Caco-2 (cell line): ENCODE data around the gene DYNLRB1. TPM values are rescaled to one million over a fixed set of nuclear protein-coding genes. Genes with fewer than 3 reads are reported as not detected.
A peak's percentile ranks its signal among the peaks of the same experiment; 100 is the strongest.

Experiments
- BruUV-seq: library from RNA; stranded (reverse); fragments of 400-500 nt; replicated peaks from 2 replicates; lab custom pipeline; 2021; lab: Mats Ljungman, UMichigan
- CTCF ChIA-PET: fragments of 300-600 bp; sonication (Branson Sonifier 250); formaldehyde crosslinking; loops from one replicate; lab custom pipeline; 2022; ENCODE audit warnings: antibody characterized with exemption; lab: Charles Lee
- POLR2A ChIA-PET: fragments of 300-600 bp; sonication (Branson Sonifier 250); formaldehyde crosslinking; loops from one replicate; lab custom pipeline; 2022; ENCODE audit warnings: antibody characterized with exemption; lab: Charles Lee
- DNase-seq, 2 experiments: peaks; one replicate each; pipeline versions ENCODE4 v3.0.0 to v3.0.0-alpha.2; 2020 to 2022
- H3K27me3 ChIP-seq: replicated peaks from 2 replicates; pipeline ENCODE4 v1.6.0; 2011; ENCODE audit warnings: low read length; ENCODE audit not compliant: control insufficient read depth, insufficient read depth
- H3K36me3 ChIP-seq: 2 replicates; pipeline ENCODE4 v1.5.1; 2011; ENCODE audit warnings: low read length; ENCODE audit not compliant: control insufficient read depth, insufficient read depth
- H3K4me1 ChIP-seq: fragments of 250-450 bp; sonication (Bioruptor Pico); 2 replicates; pipeline ENCODE4 v1.5.1; 2020; ENCODE audit warnings: mild to moderate bottlenecking
- H3K4me3 ChIP-seq: 2 replicates; pipeline ENCODE4 v1.5.1; 2011; ENCODE audit warnings: low read depth, mild to moderate bottlenecking, control low read depth, low read length
- H3K9me3 ChIP-seq: fragments of 250-450 bp; sonication (Bioruptor Pico); 2 replicates; pipeline ENCODE4 v1.5.1; 2020; ENCODE audit warnings: mild to moderate bottlenecking, moderate library complexity
- H3K27ac Mint-ChIP-seq: one replicate; pipeline ENCODE4 v1.8.0; 2022; ENCODE audit warnings: mixed read lengths; ENCODE audit not compliant: unreplicated experiment
- H3K27me3 Mint-ChIP-seq: one replicate; pipeline ENCODE4 v1.8.0; 2022; ENCODE audit warnings: mixed read lengths; ENCODE audit not compliant: insufficient read depth, unreplicated experiment
- H3K36me3 Mint-ChIP-seq: one replicate; pipeline ENCODE4 v1.8.0; 2022; ENCODE audit warnings: mild to moderate bottlenecking, mixed read lengths; ENCODE audit not compliant: insufficient read depth, unreplicated experiment
- H3K4me1 Mint-ChIP-seq: one replicate; pipeline ENCODE4 v1.8.0; 2022; ENCODE audit warnings: low read depth, mixed read lengths; ENCODE audit not compliant: unreplicated experiment
- H3K4me3 Mint-ChIP-seq: one replicate; pipeline ENCODE4 v1.8.0; 2022; ENCODE audit warnings: mild to moderate bottlenecking, moderate library complexity, mixed read lengths; ENCODE audit not compliant: unreplicated experiment
- H3K9me3 Mint-ChIP-seq: one replicate; pipeline ENCODE4 v1.8.0; 2022; ENCODE audit warnings: mixed read lengths; ENCODE audit not compliant: unreplicated experiment
- CTCF ChIP-seq, 2 experiments: fragments of 200-600 bp in 1 of 2; IDR thresholded peaks; 1 replicate in 1 of 2; 2 replicates in 1 of 2; pipeline versions ENCODE4 v1.5.1 to v1.8.0; 2011 to 2022; ENCODE audit warnings: antibody characterized with exemption in 1 of 2, control low read depth in 1 of 2, inconsistent platforms in 1 of 2, low read depth in 1 of 2, low read length in 1 of 2, mild to moderate bottlenecking in 1 of 2, moderate library complexity in 1 of 2; ENCODE audit not compliant: insufficient read depth in 1 of 2, severe bottlenecking in 1 of 2, unreplicated experiment in 1 of 2
- intact Hi-C: fragments of 100-400 bp; cut with micrococcal nuclease; formaldehyde crosslinking; loops from one replicate; pipeline ENCODE4 v1.10.0; 2022; ENCODE audit not compliant: unreplicated experiment
- total RNA-seq: library from RNA; stranded (reverse); gene quantifications from 2 replicates; pipeline ENCODE4 v1.2.3, GENCODE V29; 2022

The DYNLRB1 gene
- total RNA-seq, 1 experiment from 2014 or later: 359 TPM

- POLR2A ChIA-PET: interaction anchor here (2.7 kb wide), 1 partner anchor 9 kb away, joined by 17 read pairs; the partner anchor contains the start of gene DYNLRB1
- H3K4me1 Mint-ChIP-seq: peaks cover 50% of the 10 kb centered on the region
- no peak for DNase-seq
- intact Hi-C loops: loop anchor here (1.0 kb wide), 1 partner anchor 9 kb away; the partner anchor contains the start of gene DYNLRB1
- peak overlapping the region; percentile 64 for H3K4me3 Mint-ChIP-seq
- Histone ChIP-seq H3K9me3 (no peaks in the 10 kb centered on the region), H3K4me1 (peaks cover 46% of the 10 kb centered on the region), H3K27me3 (no peaks in the 10 kb centered on the region), H3K4me3 (no peak overlapping the region), H3K36me3 (peaks cover 20% of the 10 kb centered on the region)
- CTCF ChIA-PET: interaction anchor here (0.6 to 1.8 kb wide), 6 partner anchors 176 to 272 kb away, joined by 3 to 10 read pairs (median 6); no protein-coding TSS in a partner anchor
- TF ChIP-seq CTCF (IDR thresholded peaks at IDR 0.05; ENCODE audit: insufficient read depth in 1 of 2, low read depth in 1 of 2, low read length in 1 of 2, severe bottlenecking in 1 of 2, unreplicated experiment in 1 of 2): no peak
- peaks cover 78% of the 10 kb centered on the region for H3K36me3 Mint-ChIP-seq
- H3K27me3 Mint-ChIP-seq: no peaks in the 10 kb centered on the region
- no peaks in the 10 kb centered on the region for H3K9me3 Mint-ChIP-seq
- BruUV-seq: no TSS peak
- H3K27ac Mint-ChIP-seq: peak overlapping the region; percentile 83
These were observed 9.1 kb downstream of the DYNLRB1 start for GRCh38 chr20:34525342-34525708.

GRCh38 chr20:34525709-34526416, 9.6 kb downstream of the DYNLRB1 start:
- Mint-ChIP-seq H3K27me3 (no peaks in the 10 kb centered on the region), H3K27ac (peak overlapping the region; percentile 83), H3K4me3 (peak overlapping the region; percentile 64), H3K9me3 (no peaks in the 10 kb centered on the region), H3K4me1 (peaks cover 50% of the 10 kb centered on the region), H3K36me3 (peaks cover 83% of the 10 kb centered on the region)
- TSS peak; percentile 95 for BruUV-seq
- intact Hi-C loops: loop anchor here (1.0 kb wide), 1 partner anchor 10 kb away; the partner anchor contains the start of gene DYNLRB1
- H3K36me3 ChIP-seq: peaks cover 20% of the 10 kb centered on the region
- ChIA-PET POLR2A (interaction anchor here (2.7 kb wide), 1 partner anchor 10 kb away, joined by 17 read pairs; the partner anchor contains the start of gene DYNLRB1), CTCF (interaction anchor here (0.6 to 1.8 kb wide), 5 partner anchors 175 to 224 kb away, joined by 4 to 10 read pairs (median 7); no protein-coding TSS in a partner anchor)
- TF ChIP-seq CTCF (IDR thresholded peaks at IDR 0.05; ENCODE audit: insufficient read depth in 1 of 2, low read depth in 1 of 2, low read length in 1 of 2, severe bottlenecking in 1 of 2, unreplicated experiment in 1 of 2): no peak
- no peak overlapping the region for H3K4me3 ChIP-seq
- H3K9me3 ChIP-seq: no peaks in the 10 kb centered on the region
- DNase-seq: peak; percentile 90 to 95
- H3K4me1 ChIP-seq: peaks cover 46% of the 10 kb centered on the region
- H3K27me3 ChIP-seq: no peaks in the 10 kb centered on the region

GRCh38 chr20:34526466-34526865, 10.2 kb downstream of the DYNLRB1 start:
- Histone ChIP-seq H3K4me1 (peaks cover 46% of the 10 kb centered on the region), H3K4me3 (no peak overlapping the region), H3K27me3 (no peaks in the 10 kb centered on the region), H3K36me3 (peaks cover 20% of the 10 kb centered on the region), H3K9me3 (no peaks in the 10 kb centered on the region)
- BruUV-seq: TSS peak; percentile 59
- CTCF ChIA-PET: interaction anchor here (1.1 to 1.5 kb wide), 3 partner anchors 12 to 336 kb away, joined by 3 to 6 read pairs (median 4); no protein-coding TSS in a partner anchor
- POLR2A ChIA-PET: interaction anchor here (2.7 kb wide), 1 partner anchor 10 kb away, joined by 17 read pairs; the partner anchor contains the start of gene DYNLRB1
- intact Hi-C loops: no loop called here
- H3K9me3 Mint-ChIP-seq: no peaks in the 10 kb centered on the region
- no peak for TF ChIP-seq CTCF (IDR thresholded peaks at IDR 0.05; ENCODE audit: insufficient read depth in 1 of 2, low read depth in 1 of 2, low read length in 1 of 2, severe bottlenecking in 1 of 2, unreplicated experiment in 1 of 2)
- DNase-seq: no peak
- peaks cover 52% of the 10 kb centered on the region for H3K4me1 Mint-ChIP-seq
- peak overlapping the region; percentile 83 for H3K27ac Mint-ChIP-seq
- H3K27me3 Mint-ChIP-seq: no peaks in the 10 kb centered on the region
- H3K4me3 Mint-ChIP-seq: peak overlapping the region; percentile 64
- H3K36me3 Mint-ChIP-seq: peaks cover 87% of the 10 kb centered on the region
